WTC11 (cell line): ENCODE measurements around the gene GPR132. TPM values are rescaled to one million over a fixed set of nuclear protein-coding genes. Genes with fewer than 3 reads are reported as not detected.

Experiments
- ATAC-seq: fragments of 200-7000 bp; cut with Tn5 transposase; 2 replicates; pipeline ENCODE4 v1.10.0; 2021; ENCODE audit warnings: mild to moderate bottlenecking, moderate library complexity
- CTCF ChIA-PET: fragments of 300-600 bp; sonication (Branson Sonifier 250); formaldehyde crosslinking; loops from one replicate; lab custom pipeline; 2021; ENCODE audit warnings: antibody characterized with exemption; lab: Charles Lee
- POLR2A ChIA-PET: fragments of 350-600 bp; sonication (Branson Sonifier 250); formaldehyde crosslinking; loops from one replicate; lab custom pipeline; 2021; ENCODE audit warnings: antibody characterized with exemption; lab: Charles Lee
- DNase-seq: peaks from one replicate; pipeline ENCODE4 v3.0.0; 2021; ENCODE audit warnings: low spot score
- H3K27ac Mint-ChIP-seq: 2 replicates; pipeline ENCODE4 v1.8.0; 2021; ENCODE audit warnings: mixed read lengths
- H3K27me3 Mint-ChIP-seq: 2 replicates; pipeline ENCODE4 v1.8.0; 2021; ENCODE audit warnings: low read depth, mild to moderate bottlenecking, moderate library complexity, mixed read lengths
- H3K36me3 Mint-ChIP-seq: 2 replicates; pipeline ENCODE4 v1.8.0; 2021; ENCODE audit warnings: mixed read lengths
- H3K4me1 Mint-ChIP-seq: 2 replicates; pipeline ENCODE4 v1.8.0; 2022; ENCODE audit warnings: mixed read lengths
- H3K4me3 Mint-ChIP-seq: 2 replicates; pipeline ENCODE4 v1.8.0; 2021; ENCODE audit warnings: mild to moderate bottlenecking, moderate library complexity, mixed read lengths
- H3K9me3 Mint-ChIP-seq: 2 replicates; pipeline ENCODE4 v1.8.0; 2021; ENCODE audit warnings: mixed read lengths
- CDX4 ChIP-seq: fragments of 250-450 bp; sonication (Bioruptor Pico); IDR thresholded peaks from 2 replicates; pipeline ENCODE4 v1.9.0; 2021; ENCODE audit warnings: moderate library complexity, mild to moderate bottlenecking, inconsistent platforms, borderline replicate concordance
- IRF2 ChIP-seq: sonication (generic); formaldehyde crosslinking; IDR thresholded peaks from 2 replicates; pipeline ENCODE4 v1.8.0; 2022; ENCODE audit warnings: low read depth, missing genetic modification reagents, borderline replicate concordance
- KAT7 ChIP-seq: sonication (generic); formaldehyde crosslinking; IDR thresholded peaks from 2 replicates; pipeline ENCODE4 v1.8.1; 2023; ENCODE audit warnings: missing genetic modification reagents, mild to moderate bottlenecking, borderline replicate concordance
- MLX ChIP-seq: sonication (generic); formaldehyde crosslinking; IDR thresholded peaks from 2 replicates; pipeline ENCODE4 v1.8.1; 2023; ENCODE audit warnings: mild to moderate bottlenecking, missing genetic modification reagents, moderate library complexity
- MXD4 ChIP-seq: fragments of 250-450 bp; sonication (Bioruptor Pico); IDR thresholded peaks from 2 replicates; pipeline ENCODE4 v1.8.0; 2021; ENCODE audit warnings: mild to moderate bottlenecking, moderate library complexity, borderline replicate concordance
- NR3C1 ChIP-seq: sonication (generic); formaldehyde crosslinking; conservative IDR thresholded peaks from 2 replicates; pipeline ENCODE4 v1.8.1; 2023; ENCODE audit warnings: low read depth, mild to moderate bottlenecking, missing genetic modification reagents
- RELA ChIP-seq: sonication (generic); formaldehyde crosslinking; IDR thresholded peaks from 2 replicates; pipeline ENCODE4 v1.8.1; 2022; ENCODE audit warnings: missing genetic modification reagents, mild to moderate bottlenecking, borderline replicate concordance
- RORB ChIP-seq: fragments of 250-450 bp; sonication (Bioruptor Pico); IDR thresholded peaks from 2 replicates; pipeline ENCODE4 v1.9.0; 2021; ENCODE audit warnings: mild to moderate bottlenecking
- SMAD4 ChIP-seq: sonication (generic); formaldehyde crosslinking; IDR thresholded peaks from 2 replicates; pipeline ENCODE4 v1.8.0; 2022; ENCODE audit warnings: mild to moderate bottlenecking, missing genetic modification reagents
- ZNF121 ChIP-seq: sonication (generic); formaldehyde crosslinking; IDR thresholded peaks from 2 replicates; pipeline ENCODE4 v1.8.0; 2023; ENCODE audit warnings: missing genetic modification reagents
- ZNF138 ChIP-seq: sonication (generic); formaldehyde crosslinking; conservative IDR thresholded peaks from 2 replicates; pipeline ENCODE4 v1.8.1; 2022; ENCODE audit warnings: mild to moderate bottlenecking, moderate library complexity, missing genetic modification reagents
- ZNF396 ChIP-seq: fragments of 250-450 bp; sonication (Bioruptor Pico); IDR thresholded peaks from 2 replicates; pipeline ENCODE4 v1.8.0; 2021; ENCODE audit warnings: mild to moderate bottlenecking, moderate library complexity, borderline replicate concordance
- ZNF671 ChIP-seq: fragments of 250-450 bp; sonication (Bioruptor Pico); IDR thresholded peaks from 2 replicates; pipeline ENCODE4 v1.8.0; 2021; ENCODE audit warnings: mild to moderate bottlenecking
- total RNA-seq: library from RNA; stranded (reverse); gene quantifications from 3 replicates; pipeline ENCODE4 v1.2.3, GENCODE V29; 2021
- TF ChIP-seq, protein P1 (sequence below): sonication (generic); formaldehyde crosslinking; IDR thresholded peaks from 2 replicates; pipeline ENCODE4 v1.8.1; 2023; ENCODE audit warnings: mild to moderate bottlenecking, missing genetic modification reagents, moderate library complexity
- TF ChIP-seq, protein P2 (sequence below): sonication (generic); formaldehyde crosslinking; IDR thresholded peaks from 2 replicates; pipeline ENCODE4 v1.8.1; 2022; ENCODE audit warnings: mild to moderate bottlenecking, missing genetic modification reagents, moderate library complexity, borderline replicate concordance
- TF ChIP-seq, protein P3 (sequence below): fragments of 250-450 bp; sonication (Bioruptor Pico); IDR thresholded peaks from 2 replicates; pipeline ENCODE4 v2.1.2; 2022; ENCODE audit warnings: mild to moderate bottlenecking, moderate library complexity
- TF ChIP-seq, protein P4 (sequence below): sonication (generic); formaldehyde crosslinking; IDR thresholded peaks from 2 replicates; pipeline ENCODE4 v1.8.1; 2023; ENCODE audit warnings: mild to moderate bottlenecking, moderate library complexity, missing genetic modification reagents
- TF ChIP-seq, protein P5 (sequence below): sonication (generic); formaldehyde crosslinking; IDR thresholded peaks from 2 replicates; pipeline ENCODE4 v1.8.0; 2022; ENCODE audit warnings: mild to moderate bottlenecking, missing genetic modification reagents
- TF ChIP-seq, protein P6 (sequence below): sonication (generic); formaldehyde crosslinking; IDR thresholded peaks from 2 replicates; pipeline ENCODE4 v1.8.1; 2022; ENCODE audit warnings: low read depth, mild to moderate bottlenecking, moderate library complexity, missing genetic modification reagents, borderline replicate concordance
- TF ChIP-seq, protein P7 (sequence below): fragments of 250-450 bp; sonication (Bioruptor Pico); IDR thresholded peaks from 2 replicates; pipeline ENCODE4 v1.9.0; 2021; ENCODE audit warnings: mild to moderate bottlenecking

Gene GPR132
- total RNA-seq, 1 experiment from 2014 or later = 0.13 TPM

- CTCF ChIA-PET = interaction anchor here (1.3 kb wide), 1 partner anchor 47 kb away, joined by 4 read pairs; no protein-coding TSS in a partner anchor
- no peak for TF ChIP-seq CDX4
- TF ChIP-seq, protein P1, sequence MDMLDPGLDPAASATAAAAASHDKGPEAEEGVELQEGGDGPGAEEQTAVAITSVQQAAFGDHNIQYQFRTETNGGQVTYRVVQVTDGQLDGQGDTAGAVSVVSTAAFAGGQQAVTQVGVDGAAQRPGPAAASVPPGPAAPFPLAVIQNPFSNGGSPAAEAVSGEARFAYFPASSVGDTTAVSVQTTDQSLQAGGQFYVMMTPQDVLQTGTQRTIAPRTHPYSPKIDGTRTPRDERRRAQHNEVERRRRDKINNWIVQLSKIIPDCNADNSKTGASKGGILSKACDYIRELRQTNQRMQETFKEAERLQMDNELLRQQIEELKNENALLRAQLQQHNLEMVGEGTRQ (CRISPR knock-in tag) = no peak
- TF ChIP-seq, protein P2, sequence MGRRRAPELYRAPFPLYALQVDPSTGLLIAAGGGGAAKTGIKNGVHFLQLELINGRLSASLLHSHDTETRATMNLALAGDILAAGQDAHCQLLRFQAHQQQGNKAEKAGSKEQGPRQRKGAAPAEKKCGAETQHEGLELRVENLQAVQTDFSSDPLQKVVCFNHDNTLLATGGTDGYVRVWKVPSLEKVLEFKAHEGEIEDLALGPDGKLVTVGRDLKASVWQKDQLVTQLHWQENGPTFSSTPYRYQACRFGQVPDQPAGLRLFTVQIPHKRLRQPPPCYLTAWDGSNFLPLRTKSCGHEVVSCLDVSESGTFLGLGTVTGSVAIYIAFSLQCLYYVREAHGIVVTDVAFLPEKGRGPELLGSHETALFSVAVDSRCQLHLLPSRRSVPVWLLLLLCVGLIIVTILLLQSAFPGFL (CRISPR knock-in tag) = no peak
- no peak for TF ChIP-seq ZNF396
- no peak for TF ChIP-seq IRF2
- no peak for TF ChIP-seq SMAD4 (CRISPR knock-in tag)
- no peak for TF ChIP-seq NR3C1 (CRISPR knock-in tag)
- no peak for TF ChIP-seq ZNF138 (CRISPR knock-in tag)
- TF ChIP-seq RORB (CRISPR knock-in tag) = no peak
- TF ChIP-seq, protein P3, sequence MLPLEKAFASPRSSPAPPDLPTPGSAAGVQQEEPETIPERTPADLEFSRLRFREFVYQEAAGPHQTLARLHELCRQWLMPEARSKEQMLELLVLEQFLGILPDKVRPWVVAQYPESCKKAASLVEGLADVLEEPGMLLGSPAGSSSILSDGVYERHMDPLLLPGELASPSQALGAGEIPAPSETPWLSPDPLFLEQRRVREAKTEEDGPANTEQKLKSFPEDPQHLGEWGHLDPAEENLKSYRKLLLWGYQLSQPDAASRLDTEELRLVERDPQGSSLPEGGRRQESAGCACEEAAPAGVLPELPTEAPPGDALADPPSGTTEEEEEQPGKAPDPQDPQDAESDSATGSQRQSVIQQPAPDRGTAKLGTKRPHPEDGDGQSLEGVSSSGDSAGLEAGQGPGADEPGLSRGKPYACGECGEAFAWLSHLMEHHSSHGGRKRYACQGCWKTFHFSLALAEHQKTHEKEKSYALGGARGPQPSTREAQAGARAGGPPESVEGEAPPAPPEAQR = no peak
- TF ChIP-seq, protein P4, sequence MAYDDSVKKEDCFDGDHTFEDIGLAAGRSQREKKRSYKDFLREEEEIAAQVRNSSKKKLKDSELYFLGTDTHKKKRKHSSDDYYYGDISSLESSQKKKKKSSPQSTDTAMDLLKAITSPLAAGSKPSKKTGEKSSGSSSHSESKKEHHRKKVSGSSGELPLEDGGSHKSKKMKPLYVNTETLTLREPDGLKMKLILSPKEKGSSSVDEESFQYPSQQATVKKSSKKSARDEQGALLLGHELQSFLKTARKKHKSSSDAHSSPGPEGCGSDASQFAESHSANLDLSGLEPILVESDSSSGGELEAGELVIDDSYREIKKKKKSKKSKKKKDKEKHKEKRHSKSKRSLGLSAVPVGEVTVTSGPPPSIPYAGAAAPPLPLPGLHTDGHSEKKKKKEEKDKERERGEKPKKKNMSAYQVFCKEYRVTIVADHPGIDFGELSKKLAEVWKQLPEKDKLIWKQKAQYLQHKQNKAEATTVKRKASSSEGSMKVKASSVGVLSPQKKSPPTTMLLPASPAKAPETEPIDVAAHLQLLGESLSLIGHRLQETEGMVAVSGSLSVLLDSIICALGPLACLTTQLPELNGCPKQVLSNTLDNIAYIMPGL = no peak
- TF ChIP-seq, protein P5, sequence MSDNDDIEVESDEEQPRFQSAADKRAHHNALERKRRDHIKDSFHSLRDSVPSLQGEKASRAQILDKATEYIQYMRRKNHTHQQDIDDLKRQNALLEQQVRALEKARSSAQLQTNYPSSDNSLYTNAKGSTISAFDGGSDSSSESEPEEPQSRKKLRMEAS (CRISPR knock-in tag) = no peak
- TF ChIP-seq ZNF121 (CRISPR knock-in tag) = no peak
- TF ChIP-seq ZNF671 (CRISPR knock-in tag) = no peak
- TF ChIP-seq, protein P6, sequence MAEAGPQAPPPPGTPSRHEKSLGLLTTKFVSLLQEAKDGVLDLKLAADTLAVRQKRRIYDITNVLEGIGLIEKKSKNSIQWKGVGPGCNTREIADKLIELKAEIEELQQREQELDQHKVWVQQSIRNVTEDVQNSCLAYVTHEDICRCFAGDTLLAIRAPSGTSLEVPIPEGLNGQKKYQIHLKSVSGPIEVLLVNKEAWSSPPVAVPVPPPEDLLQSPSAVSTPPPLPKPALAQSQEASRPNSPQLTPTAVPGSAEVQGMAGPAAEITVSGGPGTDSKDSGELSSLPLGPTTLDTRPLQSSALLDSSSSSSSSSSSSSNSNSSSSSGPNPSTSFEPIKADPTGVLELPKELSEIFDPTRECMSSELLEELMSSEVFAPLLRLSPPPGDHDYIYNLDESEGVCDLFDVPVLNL = no peak
- no peak for TF ChIP-seq RELA (CRISPR knock-in tag)
- TF ChIP-seq, protein P7, sequence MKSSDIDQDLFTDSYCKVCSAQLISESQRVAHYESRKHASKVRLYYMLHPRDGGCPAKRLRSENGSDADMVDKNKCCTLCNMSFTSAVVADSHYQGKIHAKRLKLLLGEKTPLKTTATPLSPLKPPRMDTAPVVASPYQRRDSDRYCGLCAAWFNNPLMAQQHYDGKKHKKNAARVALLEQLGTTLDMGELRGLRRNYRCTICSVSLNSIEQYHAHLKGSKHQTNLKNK = no peak
- TF ChIP-seq MLX (CRISPR knock-in tag) = no peak
- no peak for TF ChIP-seq KAT7 (CRISPR knock-in tag)
- no peak for TF ChIP-seq MXD4 (CRISPR knock-in tag)
- Mint-ChIP-seq H3K4me3 (peak overlapping the region; percentile 79), H3K36me3 (no peaks in the 10 kb centered on the region), H3K4me1 (peaks cover 16% of the 10 kb centered on the region; the same call in 1 of the 2 replicates), H3K9me3 (peaks cover under 1% of the 10 kb centered on the region; the same call in 1 of the 2 replicates), H3K27ac (no peak overlapping the region), H3K27me3 (peaks cover 55% of the 10 kb centered on the region)
- no peak for DNase-seq
- POLR2A ChIA-PET = no interaction called here
- no peak for ATAC-seq
These were observed 27.8 kb upstream of the GPR132 start for GRCh38 chr14:105093038-105093430.
